Measurements from ENCODE around the gene TMEM240.
"Not testable (repeated sequence)": the region's sequence is repeated elsewhere in the genome, so short reads cannot be mapped to it uniquely, and the experiment has no call there.

Gene TMEM240

DNA sequence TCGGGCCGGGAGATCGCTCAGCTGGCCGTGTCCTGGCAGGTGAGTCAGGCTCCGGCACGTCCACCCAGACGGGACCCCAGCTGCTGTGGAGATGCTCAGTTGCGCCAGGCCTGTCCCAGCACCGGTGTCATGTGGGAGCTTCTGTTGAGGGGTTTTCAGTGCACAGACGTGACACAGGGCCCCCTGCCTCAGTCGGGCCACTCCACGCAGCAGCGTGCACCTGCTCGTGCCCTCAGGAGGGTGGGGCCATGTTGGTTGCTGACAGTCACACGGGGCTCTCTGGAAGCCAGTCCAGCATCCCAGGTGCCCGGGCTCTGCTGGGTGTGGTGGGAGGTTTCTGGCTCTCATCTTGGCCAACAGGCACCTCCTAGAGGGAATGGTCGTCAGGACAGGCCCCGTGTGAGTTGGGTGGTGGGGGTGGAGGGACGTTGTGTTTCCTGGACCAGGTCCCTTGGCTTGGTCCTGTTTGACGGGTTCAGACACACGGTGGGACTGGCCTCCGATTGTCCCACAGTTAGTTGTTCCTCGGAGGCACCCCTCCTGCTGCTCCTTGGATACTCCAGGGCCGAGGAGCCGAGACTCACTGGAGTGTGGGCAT, 49.7 kb downstream of the TMEM240 start:
- no peak for DNase-seq

- DNase-seq: no peak
Measured at GRCh38 chr1:1489861-1490260, 50.6 kb downstream of the TMEM240 start.

DNA sequence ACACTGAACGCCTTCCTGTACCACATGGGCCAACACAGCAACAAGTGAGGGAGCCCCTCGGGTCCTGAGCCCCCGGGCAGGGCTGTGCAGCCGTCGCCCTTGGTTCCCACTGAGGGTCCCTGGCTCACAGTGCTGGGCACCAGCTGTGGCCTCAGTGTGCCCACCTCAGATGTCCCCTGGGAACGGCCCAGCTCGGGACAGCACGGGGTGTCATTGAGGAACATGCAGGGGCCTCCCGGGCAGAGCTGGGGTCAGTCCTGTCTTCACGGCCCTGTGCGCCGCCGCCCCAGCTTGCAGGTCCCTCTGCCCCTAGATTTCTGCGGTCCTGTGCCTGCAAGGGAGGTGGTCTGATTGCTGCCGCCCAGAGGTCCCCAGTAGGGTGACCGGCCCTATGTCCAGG, 51.2 kb downstream of the TMEM240 start:
- DNase-seq: no peak

- no peak for DNase-seq
Measured at GRCh38 chr1:1487701-1488100, 52.7 kb downstream of the TMEM240 start.

GRCh38 chr1:1485755-1486317, 54.6 kb downstream of the TMEM240 start:
- not testable (repeated sequence) for DNase-seq

DNA sequence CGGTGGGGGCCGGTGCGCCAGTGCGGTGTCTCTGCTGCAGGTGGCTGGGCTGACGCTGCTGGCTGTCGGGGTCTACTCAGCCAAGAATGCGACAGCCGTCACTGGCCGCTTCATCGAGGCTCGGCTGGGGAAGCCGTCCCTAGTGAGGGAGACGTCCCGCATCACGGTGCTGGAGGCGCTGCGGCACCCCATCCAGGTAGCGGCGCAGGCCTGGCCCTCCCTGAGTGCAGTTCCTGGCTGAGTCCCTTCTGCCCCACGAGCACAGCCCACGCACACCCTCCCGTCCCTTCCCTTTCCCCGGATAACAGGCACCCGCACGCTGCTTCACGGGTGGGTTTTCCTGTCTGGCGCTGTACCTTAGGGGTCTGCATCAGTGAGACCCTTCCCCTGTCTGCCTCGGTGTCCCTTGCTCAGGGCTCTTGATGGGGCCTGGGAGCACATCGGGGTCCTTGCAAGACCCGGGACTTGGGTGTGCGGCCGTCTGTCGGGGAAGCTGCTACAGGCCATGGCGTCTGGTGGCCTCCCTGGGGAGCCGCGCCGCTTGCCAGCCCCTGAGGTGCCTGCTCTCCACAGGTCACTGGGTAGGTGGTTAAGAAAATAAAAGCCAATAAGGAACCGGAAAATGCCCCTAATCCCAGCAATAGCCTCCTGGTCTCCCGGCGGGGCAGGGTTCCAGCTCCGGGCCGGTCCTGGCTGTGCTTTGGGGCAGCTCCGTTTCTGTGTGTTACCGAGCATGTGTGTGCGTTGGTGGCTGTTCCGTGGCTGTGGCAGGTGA, 55.3 kb downstream of the TMEM240 start:
- DNase-seq: not testable (repeated sequence)
